ENCODE measurements around the gene GPBAR1.

Gene GPBAR1

GRCh38 chr2:218289639-218290315 lies 29.0 kb downstream of the GPBAR1 start:
- H2AFZ ChIP-seq (ENCODE audit: low read depth, low read length): no peak overlapping the region
- H3K9me3 ChIP-seq (ENCODE audit: low read length): no peaks in the 10 kb centered on the region
- no peaks in the 10 kb centered on the region for H3K36me3 ChIP-seq (ENCODE audit: insufficient read depth, low read length)
- H3K4me3 ChIP-seq (ENCODE audit: low read length): no peak overlapping the region
- H3K27me3 ChIP-seq (ENCODE audit: insufficient read depth, low read length): peaks cover 15% of the 10 kb centered on the region
- H3K4me1 ChIP-seq (ENCODE audit: insufficient read depth, low read length): peaks cover 10% of the 10 kb centered on the region

GRCh38 chr2:218290316-218291261 lies 29.8 kb downstream of the GPBAR1 start:
- peaks cover 15% of the 10 kb centered on the region for H3K27me3 ChIP-seq (ENCODE audit: insufficient read depth, low read length)
- H3K9me3 ChIP-seq (ENCODE audit: low read length): no peaks in the 10 kb centered on the region
- peaks cover 10% of the 10 kb centered on the region for H3K4me1 ChIP-seq (ENCODE audit: insufficient read depth, low read length)
- no peaks in the 10 kb centered on the region for H3K36me3 ChIP-seq (ENCODE audit: insufficient read depth, low read length)
- H3K4me3 ChIP-seq (ENCODE audit: low read length): no peak overlapping the region
- no peak overlapping the region for H2AFZ ChIP-seq (ENCODE audit: low read depth, low read length)

- Histone ChIP-seq H2AFZ (ENCODE audit: low read depth, low read length) (no peak overlapping the region), H3K4me3 (ENCODE audit: low read length) (no peak overlapping the region), H3K27me3 (ENCODE audit: insufficient read depth, low read length) (peaks cover 15% of the 10 kb centered on the region), H3K4me1 (ENCODE audit: insufficient read depth, low read length) (peaks cover 7% of the 10 kb centered on the region), H3K9me3 (ENCODE audit: low read length) (no peaks in the 10 kb centered on the region), H3K36me3 (ENCODE audit: insufficient read depth, low read length) (no peaks in the 10 kb centered on the region)
Measured at GRCh38 chr2:218291318-218292047, 30.7 kb downstream of the GPBAR1 start.

- Histone ChIP-seq H2AFZ (ENCODE audit: low read depth, low read length) (peak within 1 kb of the TSS; percentile 37), H3K9me3 (ENCODE audit: low read length) (no peaks in the 10 kb centered on the region), H3K4me1 (ENCODE audit: insufficient read depth, low read length) (no peaks in the 10 kb centered on the region), H3K4me3 (ENCODE audit: low read length) (no peak within 1 kb of the TSS), H3K36me3 (ENCODE audit: insufficient read depth, low read length) (no peaks in the 10 kb centered on the region), H3K27me3 (ENCODE audit: insufficient read depth, low read length) (peaks cover 15% of the 10 kb centered on the region)
Measured at GRCh38 chr2:218292048-218293014, 31.5 kb downstream of the GPBAR1 start, which contains the start of gene TMBIM1. Gene TMBIM1 (minus strand): TSS chr2:218292503. CDS start chr2:218282141, 10,362 bp downstream.

- Histone ChIP-seq H3K4me1 (ENCODE audit: insufficient read depth, low read length) (no peaks in the 10 kb centered on the region), H3K9me3 (ENCODE audit: low read length) (no peaks in the 10 kb centered on the region), H3K4me3 (ENCODE audit: low read length) (no peak overlapping the region), H3K36me3 (ENCODE audit: insufficient read depth, low read length) (no peaks in the 10 kb centered on the region), H2AFZ (ENCODE audit: low read depth, low read length) (no peak overlapping the region), H3K27me3 (ENCODE audit: insufficient read depth, low read length) (peaks cover 15% of the 10 kb centered on the region)
Measured at GRCh38 chr2:218293715-218294429, 33.1 kb downstream of the GPBAR1 start.

GRCh38 chr2:218294430-218295022 lies 33.7 kb downstream of the GPBAR1 start:
- no peaks in the 10 kb centered on the region for H3K9me3 ChIP-seq (ENCODE audit: low read length)
- H3K27me3 ChIP-seq (ENCODE audit: insufficient read depth, low read length): peaks cover 15% of the 10 kb centered on the region
- H3K4me1 ChIP-seq (ENCODE audit: insufficient read depth, low read length): no peaks in the 10 kb centered on the region
- no peaks in the 10 kb centered on the region for H3K36me3 ChIP-seq (ENCODE audit: insufficient read depth, low read length)
- no peak overlapping the region for H2AFZ ChIP-seq (ENCODE audit: low read depth, low read length)
- no peak overlapping the region for H3K4me3 ChIP-seq (ENCODE audit: low read length)

GRCh38 chr2:218295029-218295428 lies 34.2 kb downstream of the GPBAR1 start:
- Histone ChIP-seq H3K4me1 (ENCODE audit: insufficient read depth, low read length) (no peaks in the 10 kb centered on the region), H3K9me3 (ENCODE audit: low read length) (no peaks in the 10 kb centered on the region), H3K27me3 (ENCODE audit: insufficient read depth, low read length) (peaks cover 15% of the 10 kb centered on the region), H2AFZ (ENCODE audit: low read depth, low read length) (no peak overlapping the region), H3K4me3 (ENCODE audit: low read length) (no peak overlapping the region), H3K36me3 (ENCODE audit: insufficient read depth, low read length) (no peaks in the 10 kb centered on the region)

GRCh38 chr2:218296200-218296599 lies 35.4 kb downstream of the GPBAR1 start:
- Histone ChIP-seq H3K9me3 (ENCODE audit: low read length) (no peaks in the 10 kb centered on the region), H3K27me3 (ENCODE audit: insufficient read depth, low read length) (peaks cover 15% of the 10 kb centered on the region), H3K4me3 (ENCODE audit: low read length) (no peak overlapping the region), H3K4me1 (ENCODE audit: insufficient read depth, low read length) (no peaks in the 10 kb centered on the region), H3K36me3 (ENCODE audit: insufficient read depth, low read length) (no peaks in the 10 kb centered on the region), H2AFZ (ENCODE audit: low read depth, low read length) (no peak overlapping the region)

- no peaks in the 10 kb centered on the region for H3K9me3 ChIP-seq (ENCODE audit: low read length)
- no peak overlapping the region for H2AFZ ChIP-seq (ENCODE audit: low read depth, low read length)
- H3K4me1 ChIP-seq (ENCODE audit: insufficient read depth, low read length): no peaks in the 10 kb centered on the region
- H3K36me3 ChIP-seq (ENCODE audit: insufficient read depth, low read length): no peaks in the 10 kb centered on the region
- H3K27me3 ChIP-seq (ENCODE audit: insufficient read depth, low read length): peaks cover 12% of the 10 kb centered on the region
- no peak overlapping the region for H3K4me3 ChIP-seq (ENCODE audit: low read length)
Measured at GRCh38 chr2:218296847-218297246, 36.0 kb downstream of the GPBAR1 start.

- Histone ChIP-seq H3K36me3 (ENCODE audit: insufficient read depth, low read length) (no peaks in the 10 kb centered on the region), H2AFZ (ENCODE audit: low read depth, low read length) (no peak overlapping the region), H3K27me3 (ENCODE audit: insufficient read depth, low read length) (no peaks in the 10 kb centered on the region), H3K9me3 (ENCODE audit: low read length) (no peaks in the 10 kb centered on the region), H3K4me3 (ENCODE audit: low read length) (no peak overlapping the region), H3K4me1 (ENCODE audit: insufficient read depth, low read length) (no peaks in the 10 kb centered on the region)
Measured at GRCh38 chr2:218298314-218298875, 37.6 kb downstream of the GPBAR1 start.

GRCh38 chr2:218300141-218300540 lies 39.3 kb downstream of the GPBAR1 start:
- H3K4me1 ChIP-seq (ENCODE audit: insufficient read depth, low read length): no peaks in the 10 kb centered on the region
- no peaks in the 10 kb centered on the region for H3K9me3 ChIP-seq (ENCODE audit: low read length)
- no peaks in the 10 kb centered on the region for H3K27me3 ChIP-seq (ENCODE audit: insufficient read depth, low read length)

More at GRCh38 chr2:218300141-218300540, 39.3 kb downstream of the GPBAR1 start:
- H2AFZ ChIP-seq (ENCODE audit: low read depth, low read length): no peak overlapping the region
- no peak overlapping the region for H3K4me3 ChIP-seq (ENCODE audit: low read length)
- H3K36me3 ChIP-seq (ENCODE audit: insufficient read depth, low read length): no peaks in the 10 kb centered on the region

All from neuron (in vitro differentiated cells).